Gastroesophageal sphincter (tissue), 3 donors: ENCODE results near the gene TP63.

Source experiments
- POLR2A ChIP-seq, 2 donors: fragments of 450-650 bp; IDR thresholded peaks; one replicate each; pipeline ENCODE4 v1.6.1; 2017; ENCODE audit warnings: antibody characterized with exemption in 2 of 2, mild to moderate bottlenecking in 2 of 2, moderate library complexity in 1 of 2
- TF ChIP-seq, protein P1 (sequence below), 4 experiments: fragments of 200-600 bp in 2 of 4; fragments of 450-650 bp in 2 of 4; sonication (generic) in 1 of 4; IDR thresholded peaks; one replicate each; pipeline ENCODE4 v1.5.1; 2017 to 2019; ENCODE audit warnings: antibody characterized with exemption in 4 of 4, mild to moderate bottlenecking in 2 of 4, moderate library complexity in 2 of 4

DNA sequence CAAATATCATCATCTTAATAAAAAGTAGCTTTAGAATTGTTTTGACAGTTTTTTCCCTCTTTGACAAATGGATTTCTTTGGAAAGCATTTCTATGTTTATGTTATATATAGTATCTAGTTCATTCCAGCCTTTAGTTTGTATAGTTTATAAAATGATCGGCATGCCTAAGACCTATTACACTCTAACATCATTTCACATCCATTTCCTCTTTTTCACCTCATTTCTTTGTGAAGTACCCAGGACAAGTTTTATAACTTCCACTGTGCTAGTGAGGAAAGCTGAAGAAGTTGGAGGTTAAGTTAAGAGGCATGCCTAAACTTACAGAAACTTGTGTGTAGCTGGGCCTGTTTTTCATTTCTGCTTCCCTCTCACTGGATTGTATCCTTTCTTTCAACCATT lies 178.4 kb downstream of the TP63 start:
- TF ChIP-seq, protein P1, sequence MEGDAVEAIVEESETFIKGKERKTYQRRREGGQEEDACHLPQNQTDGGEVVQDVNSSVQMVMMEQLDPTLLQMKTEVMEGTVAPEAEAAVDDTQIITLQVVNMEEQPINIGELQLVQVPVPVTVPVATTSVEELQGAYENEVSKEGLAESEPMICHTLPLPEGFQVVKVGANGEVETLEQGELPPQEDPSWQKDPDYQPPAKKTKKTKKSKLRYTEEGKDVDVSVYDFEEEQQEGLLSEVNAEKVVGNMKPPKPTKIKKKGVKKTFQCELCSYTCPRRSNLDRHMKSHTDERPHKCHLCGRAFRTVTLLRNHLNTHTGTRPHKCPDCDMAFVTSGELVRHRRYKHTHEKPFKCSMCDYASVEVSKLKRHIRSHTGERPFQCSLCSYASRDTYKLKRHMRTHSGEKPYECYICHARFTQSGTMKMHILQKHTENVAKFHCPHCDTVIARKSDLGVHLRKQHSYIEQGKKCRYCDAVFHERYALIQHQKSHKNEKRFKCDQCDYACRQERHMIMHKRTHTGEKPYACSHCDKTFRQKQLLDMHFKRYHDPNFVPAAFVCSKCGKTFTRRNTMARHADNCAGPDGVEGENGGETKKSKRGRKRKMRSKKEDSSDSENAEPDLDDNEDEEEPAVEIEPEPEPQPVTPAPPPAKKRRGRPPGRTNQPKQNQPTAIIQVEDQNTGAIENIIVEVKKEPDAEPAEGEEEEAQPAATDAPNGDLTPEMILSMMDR (IDR thresholded peaks at IDR 0.05), result no peak
- TF ChIP-seq POLR2A (IDR thresholded peaks at IDR 0.05), result no peak
